Measurements from ENCODE around the gene OS9.
"Not testable (repeated sequence)": the region's sequence is repeated elsewhere in the genome, so short reads cannot be mapped to it uniquely, and the experiment has no call there.

Gene OS9

GRCh38 chr12:57717846-57718640 lies 24.1 kb downstream of the OS9 start:
- Histone ChIP-seq H3K4me2 (ENCODE audit: low read length) (no peak overlapping the region), H3K9me3 (replicated peaks; ENCODE audit: low read length) (no peaks in the 10 kb centered on the region), H3K4me1 (ENCODE audit: control insufficient read depth, insufficient read depth, low read length) (no peaks in the 10 kb centered on the region), H3K27me3 (ENCODE audit: control insufficient read depth, insufficient read depth, low read length) (no peaks in the 10 kb centered on the region), H3K36me3 (ENCODE audit: insufficient read depth, low read length) (peaks cover 50% of the 10 kb centered on the region), H3K9ac (ENCODE audit: low read depth, low read length) (no peak overlapping the region), H3K4me3 (ENCODE audit: low read length) (no peak overlapping the region)

- no peak overlapping the region for H3K4me3 ChIP-seq (ENCODE audit: low read length)
- no peaks in the 10 kb centered on the region for H3K4me1 ChIP-seq (ENCODE audit: control insufficient read depth, insufficient read depth, low read length)
- H3K4me2 ChIP-seq (ENCODE audit: low read length): no peak overlapping the region
- H3K9ac ChIP-seq (ENCODE audit: low read depth, low read length): no peak overlapping the region
- peaks cover 50% of the 10 kb centered on the region for H3K36me3 ChIP-seq (ENCODE audit: insufficient read depth, low read length)
- H3K27me3 ChIP-seq (ENCODE audit: control insufficient read depth, insufficient read depth, low read length): peaks cover under 1% of the 10 kb centered on the region
- no peaks in the 10 kb centered on the region for H3K9me3 ChIP-seq (replicated peaks; ENCODE audit: low read length)
Observed at GRCh38 chr12:57718641-57719528, 25.0 kb downstream of the OS9 start.

- H3K9me3 ChIP-seq (replicated peaks; ENCODE audit: low read length): no peaks in the 10 kb centered on the region
- peaks cover 46% of the 10 kb centered on the region for H3K36me3 ChIP-seq (ENCODE audit: insufficient read depth, low read length)
- H3K9ac ChIP-seq (ENCODE audit: low read depth, low read length): no peak overlapping the region
- no peak overlapping the region for H3K4me3 ChIP-seq (ENCODE audit: low read length)
- H3K4me2 ChIP-seq (ENCODE audit: low read length): no peak overlapping the region
- H3K4me1 ChIP-seq (ENCODE audit: control insufficient read depth, insufficient read depth, low read length): no peaks in the 10 kb centered on the region
- H3K27me3 ChIP-seq (ENCODE audit: control insufficient read depth, insufficient read depth, low read length): peaks cover 3% of the 10 kb centered on the region
Observed at GRCh38 chr12:57719777-57720605, 26.1 kb downstream of the OS9 start.

DNA sequence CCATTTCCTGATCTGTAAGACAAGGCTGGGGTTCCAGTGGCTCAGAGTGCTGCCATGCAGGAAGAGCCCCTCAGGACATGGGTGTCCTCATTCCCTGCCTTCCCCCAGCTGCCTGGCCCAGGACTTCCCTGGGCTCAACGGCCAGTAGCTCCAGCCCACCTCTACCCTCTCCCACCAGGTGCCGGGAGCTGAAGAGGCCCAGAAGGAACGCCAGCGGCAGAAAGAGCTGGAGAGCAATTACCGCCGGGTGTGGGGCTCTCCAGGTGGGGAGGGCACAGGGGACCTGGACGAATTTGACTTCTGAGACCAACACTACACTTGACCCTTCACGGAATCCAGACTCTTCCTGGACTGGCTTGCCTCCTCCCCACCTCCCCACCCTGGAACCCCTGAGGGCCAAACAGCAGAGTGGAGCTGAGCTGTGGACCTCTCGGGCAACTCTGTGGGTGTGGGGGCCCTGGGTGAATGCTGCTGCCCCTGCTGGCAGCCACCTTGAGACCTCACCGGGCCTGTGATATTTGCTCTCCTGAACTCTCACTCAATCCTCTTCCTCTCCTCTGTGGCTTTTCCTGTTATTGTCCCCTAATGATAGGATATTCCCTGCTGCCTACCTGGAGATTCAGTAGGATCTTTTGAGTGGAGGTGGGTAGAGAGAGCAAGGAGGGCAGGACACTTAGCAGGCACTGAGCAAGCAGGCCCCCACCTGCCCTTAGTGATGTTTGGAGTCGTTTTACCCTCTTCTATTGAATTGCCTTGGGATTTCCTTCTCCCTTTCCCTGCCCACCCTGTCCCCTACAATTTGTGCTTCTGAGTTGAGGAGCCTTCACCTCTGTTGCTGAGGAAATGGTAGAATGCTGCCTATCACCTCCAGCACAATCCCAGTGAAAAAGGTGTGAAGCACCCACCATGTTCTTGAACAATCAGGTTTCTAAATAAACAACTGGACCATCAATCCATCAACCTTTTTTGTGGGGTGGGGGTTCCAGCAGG lies 27.0 kb downstream of the OS9 start:
- Histone ChIP-seq H3K9me3 (replicated peaks; ENCODE audit: low read length) (no peaks in the 10 kb centered on the region), H3K4me3 (ENCODE audit: low read length) (no peak overlapping the region), H3K36me3 (ENCODE audit: insufficient read depth, low read length) (peaks cover 45% of the 10 kb centered on the region), H3K4me1 (ENCODE audit: control insufficient read depth, insufficient read depth, low read length) (peaks cover 3% of the 10 kb centered on the region), H3K4me2 (ENCODE audit: low read length) (no peak overlapping the region), H3K9ac (ENCODE audit: low read depth, low read length) (no peak overlapping the region), H3K27me3 (ENCODE audit: control insufficient read depth, insufficient read depth, low read length) (peaks cover 3% of the 10 kb centered on the region)

DNA sequence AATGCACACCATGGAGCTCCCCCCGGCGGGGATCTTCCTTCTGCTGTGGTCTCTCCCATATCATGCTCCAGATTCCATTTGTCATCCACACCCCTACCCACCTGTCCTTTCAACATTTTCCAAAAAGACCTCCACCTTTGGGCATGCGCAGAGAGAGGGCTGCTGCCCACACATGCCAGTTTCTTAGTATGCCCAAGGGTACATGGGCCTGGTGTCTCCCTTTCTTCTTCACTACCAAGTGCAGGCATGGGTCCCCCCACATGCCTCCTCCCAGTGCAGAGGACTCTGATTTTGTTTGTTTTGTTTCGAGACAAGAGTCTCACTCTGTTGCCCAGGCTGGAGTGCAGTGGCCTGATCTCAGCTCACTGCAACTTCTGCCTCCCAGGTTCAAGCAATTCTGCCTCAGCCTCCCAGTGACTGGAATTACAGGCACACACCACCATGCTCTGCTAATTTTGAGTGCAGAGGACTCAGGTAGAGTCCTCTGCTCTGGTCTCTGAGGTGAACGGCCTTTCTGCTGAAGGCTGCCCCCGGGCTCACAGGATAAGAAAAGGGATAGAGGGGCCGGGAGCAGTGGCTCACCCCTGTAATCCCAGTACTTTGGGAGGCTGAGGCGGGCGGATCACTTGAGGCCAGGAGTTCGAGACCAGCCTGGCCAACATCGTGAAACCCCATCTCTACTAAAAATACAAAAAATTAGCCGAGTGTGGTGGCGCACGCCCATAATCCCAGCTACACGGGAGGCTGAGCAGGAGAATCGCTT lies 28.1 kb downstream of the OS9 start:
- peaks cover 34% of the 10 kb centered on the region for H3K36me3 ChIP-seq (ENCODE audit: insufficient read depth, low read length)
- not testable (repeated sequence) for H3K27me3 ChIP-seq (ENCODE audit: control insufficient read depth, insufficient read depth, low read length); H3K4me3 ChIP-seq (ENCODE audit: low read length)

GRCh38 chr12:57722716-57723629 lies 29.0 kb downstream of the OS9 start:
- no peak overlapping the region for H3K9ac ChIP-seq (ENCODE audit: low read depth, low read length)
- no peak overlapping the region for H3K4me3 ChIP-seq (ENCODE audit: low read length)
- H3K4me2 ChIP-seq (ENCODE audit: low read length): no peak overlapping the region
- H3K36me3 ChIP-seq (ENCODE audit: insufficient read depth, low read length): peaks cover 29% of the 10 kb centered on the region
- peaks cover 9% of the 10 kb centered on the region for H3K4me1 ChIP-seq (ENCODE audit: control insufficient read depth, insufficient read depth, low read length)
- peaks cover 3% of the 10 kb centered on the region for H3K27me3 ChIP-seq (ENCODE audit: control insufficient read depth, insufficient read depth, low read length)
- no peaks in the 10 kb centered on the region for H3K9me3 ChIP-seq (replicated peaks; ENCODE audit: low read length)

More for the DNA sequence above, 28.1 kb downstream of the OS9 start:
- H3K9ac ChIP-seq (ENCODE audit: low read depth, low read length); H3K4me2 ChIP-seq (ENCODE audit: low read length); H3K4me1 ChIP-seq (ENCODE audit: control insufficient read depth, insufficient read depth, low read length); H3K9me3 ChIP-seq (replicated peaks; ENCODE audit: low read length): not testable (repeated sequence)

DNA sequence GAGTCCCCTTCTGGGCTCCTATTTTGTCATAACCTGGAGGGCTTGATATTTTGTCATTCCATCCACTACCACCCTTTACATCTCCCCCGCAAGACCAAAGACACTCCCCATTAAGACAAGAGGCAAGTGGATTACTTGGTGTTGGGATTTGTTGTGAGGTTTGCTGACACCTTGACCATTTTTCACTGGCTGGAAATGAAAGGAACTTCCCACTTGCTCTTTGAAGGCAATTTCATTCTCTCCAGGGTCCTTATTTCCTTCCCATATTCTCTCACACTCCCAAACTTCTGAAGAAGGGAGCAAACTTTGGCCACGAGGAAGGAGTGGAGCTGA lies 29.7 kb downstream of the OS9 start:
- Histone ChIP-seq H3K9me3 (replicated peaks; ENCODE audit: low read length) (no peaks in the 10 kb centered on the region), H3K4me2 (ENCODE audit: low read length) (no peak overlapping the region), H3K36me3 (ENCODE audit: insufficient read depth, low read length) (peaks cover 24% of the 10 kb centered on the region), H3K27me3 (ENCODE audit: control insufficient read depth, insufficient read depth, low read length) (peaks cover 3% of the 10 kb centered on the region), H3K9ac (ENCODE audit: low read depth, low read length) (no peak overlapping the region), H3K4me1 (ENCODE audit: control insufficient read depth, insufficient read depth, low read length) (peaks cover 9% of the 10 kb centered on the region), H3K4me3 (ENCODE audit: low read length) (no peak overlapping the region)

- Histone ChIP-seq H3K9me3 (replicated peaks; ENCODE audit: low read length) (no peaks in the 10 kb centered on the region), H3K36me3 (ENCODE audit: insufficient read depth, low read length) (peaks cover 19% of the 10 kb centered on the region), H3K4me3 (ENCODE audit: low read length) (no peak overlapping the region), H3K27me3 (ENCODE audit: control insufficient read depth, insufficient read depth, low read length) (peaks cover 3% of the 10 kb centered on the region), H3K9ac (ENCODE audit: low read depth, low read length) (no peak overlapping the region), H3K4me1 (ENCODE audit: control insufficient read depth, insufficient read depth, low read length) (peaks cover 9% of the 10 kb centered on the region), H3K4me2 (ENCODE audit: low read length) (no peak overlapping the region)
Observed at GRCh38 chr12:57724003-57724935, 30.3 kb downstream of the OS9 start.

All from skeletal muscle satellite cell (primary cell).